ENCODE measurements around the gene NRBP1.
A peak's percentile ranks its signal among the peaks of the same experiment; 100 is the strongest.

The NRBP1 gene

GRCh38 chr2:27428213-27428977 is at the start of gene NRBP1:
TSS of gene NRBP1 (plus strand) at chr2:27428631. CDS start at chr2:27433274, 4,643 bp downstream.
- peak; percentile 89 for DNase-seq

- no peak for DNase-seq
Measured at GRCh38 chr2:27378809-27379290, 49.6 kb upstream of the NRBP1 start.

GRCh38 chr2:27379383-27379835 is 49.0 kb upstream of the NRBP1 start:
- no peak for DNase-seq

GRCh38 chr2:27379836-27380625 is 48.4 kb upstream of the NRBP1 start:
- peak; percentile 52 for DNase-seq

GRCh38 chr2:27380626-27381545 is 47.5 kb upstream of the NRBP1 start, which contains the start of gene ZNF513:
TSS of gene ZNF513 (minus strand) at chr2:27380734. CDS start at chr2:27380526, 208 bp downstream.
- DNase-seq: peak; percentile 91

GRCh38 chr2:27381577-27382181 is 46.8 kb upstream of the NRBP1 start:
- no peak for DNase-seq

GRCh38 chr2:27390822-27391679 is 37.4 kb upstream of the NRBP1 start:
- peak; percentile 74 for DNase-seq

GRCh38 chr2:27393225-27393624 is 35.2 kb upstream of the NRBP1 start:
- no peak for DNase-seq

GRCh38 chr2:27398962-27399361 is 29.5 kb upstream of the NRBP1 start:
- DNase-seq: no peak

- DNase-seq: no peak
Measured at GRCh38 chr2:27400348-27401135, 27.9 kb upstream of the NRBP1 start.

GRCh38 chr2:27407798-27408491 is 20.5 kb upstream of the NRBP1 start:
- DNase-seq: no peak

- no peak for DNase-seq
Measured at GRCh38 chr2:27408601-27409320, 19.7 kb upstream of the NRBP1 start.

- peak; percentile 95 for DNase-seq
Measured at GRCh38 chr2:27409321-27410073, 18.9 kb upstream of the NRBP1 start, which contains the start of gene PPM1G. TSS of gene PPM1G (minus strand) at chr2:27409591. CDS start at chr2:27409422, 169 bp downstream.

GRCh38 chr2:27412419-27413152 is 15.8 kb upstream of the NRBP1 start:
- DNase-seq: no peak

- no peak for DNase-seq
Measured at GRCh38 chr2:27416151-27416550, 12.3 kb upstream of the NRBP1 start.

GRCh38 chr2:27420996-27421395 is 7.4 kb upstream of the NRBP1 start:
- no peak for DNase-seq

- DNase-seq: no peak
Measured at GRCh38 chr2:27421660-27422250, 6.7 kb upstream of the NRBP1 start.
